Natural killer cell (primary cell): Measurements from ENCODE around the gene TFF3. TPM values are rescaled to one million over a fixed set of nuclear protein-coding genes. Genes with fewer than 3 reads are reported as not detected.

Source experiments
- ATAC-seq, 3 donors: fragments of 150-1000 bp in 2 of 3; fragments of 200-7000 bp in 1 of 3; cut with Tn5 transposase; 1 replicate in 1 of 3; 2 replicates in 2 of 3; pipeline ENCODE4 v1.10.0; 2021; ENCODE audit warnings: mild to moderate bottlenecking in 2 of 3, moderate library complexity in 2 of 3
- DNase-seq, 2 donors: peaks; one replicate each; pipeline versions ENCODE4 v3.0.0 to v3.0.0-alpha.2; 2013 to 2021; ENCODE audit warnings: mixed read lengths in 1 of 2
- H3K27ac ChIP-seq: one replicate; pipeline ENCODE4 v1.5.1; 2013; ENCODE audit warnings: mild to moderate bottlenecking, low read length
- H3K27me3 ChIP-seq: one replicate; pipeline ENCODE4 v1.6.1; 2013; ENCODE audit warnings: low read length; ENCODE audit not compliant: control insufficient read depth, insufficient read depth
- H3K36me3 ChIP-seq: one replicate; pipeline ENCODE4 v1.6.1; 2013; ENCODE audit warnings: low read length; ENCODE audit not compliant: control insufficient read depth, insufficient read depth
- H3K4me1 ChIP-seq: one replicate; pipeline ENCODE4 v1.6.1; 2013; ENCODE audit warnings: low read length; ENCODE audit not compliant: control insufficient read depth, insufficient read depth
- H3K4me3 ChIP-seq: one replicate; pipeline ENCODE4 v1.5.1; 2013; ENCODE audit warnings: low read length
- H3K9me3 ChIP-seq: one replicate; pipeline ENCODE4 v1.6.1; 2013; ENCODE audit warnings: low read length; ENCODE audit not compliant: control insufficient read depth, insufficient read depth
- H3K27ac Mint-ChIP-seq, 2 donors: one replicate each; pipeline ENCODE4 v1.8.0; 2022; ENCODE audit warnings: mild to moderate bottlenecking in 2 of 2, mixed read lengths in 2 of 2, moderate library complexity in 1 of 2
- H3K27me3 Mint-ChIP-seq, 2 donors: one replicate each; pipeline ENCODE4 v1.8.0; 2022; ENCODE audit warnings: low read depth in 2 of 2, mixed read lengths in 2 of 2
- H3K36me3 Mint-ChIP-seq: one replicate; pipeline ENCODE4 v1.8.0; 2022; ENCODE audit warnings: mixed read lengths
- H3K4me1 Mint-ChIP-seq, 2 donors: one replicate each; pipeline ENCODE4 v1.8.0; 2022; ENCODE audit warnings: mixed read lengths in 2 of 2
- H3K4me3 Mint-ChIP-seq: one replicate; pipeline ENCODE4 v1.8.0; 2022; ENCODE audit warnings: mild to moderate bottlenecking, moderate library complexity, mixed read lengths
- H3K9me3 Mint-ChIP-seq, 2 donors: one replicate each; pipeline ENCODE4 v1.8.0; 2022; ENCODE audit warnings: mixed read lengths in 2 of 2
- CTCF ChIP-seq: fragments of 200-600 bp; IDR thresholded peaks from one replicate; pipeline ENCODE4 v1.8.0; 2022; ENCODE audit warnings: antibody characterized with exemption
- WGBS: methylation state at CpG from one replicate; pipeline ENCODE4 v1.1.7; 2013; ENCODE audit warnings: missing lambda C conversion rate; ENCODE audit not compliant: insufficient coverage; 5-methylcytosine and 5-hydroxymethylcytosine counted together
- intact Hi-C: fragments of 100-400 bp; cut with micrococcal nuclease; formaldehyde crosslinking; loops from one replicate; pipeline ENCODE4 v1.14.2; 2022
- total RNA-seq, 4 donors: library from RNA; stranded (reverse); fragments of 120-200 nt in 1 of 4; gene quantifications; one replicate each; pipeline versions ENCODE4 v1.2.3 to v1.2.4, GENCODE V29; 2013 to 2022

The TFF3 gene
- total RNA-seq, 3 donors from 2014 or later (not counting 1 experiment from before 2014, with no cell fraction given): not detected

- Mint-ChIP-seq H3K4me1 (no peaks in the 10 kb centered on the region), H3K27ac (no peak overlapping the region), H3K9me3 (no peaks in the 10 kb centered on the region), H3K36me3 (no peaks in the 10 kb centered on the region), H3K4me3 (no peak overlapping the region), H3K27me3 (no peaks in the 10 kb centered on the region)
- TF ChIP-seq CTCF: no peak
- intact Hi-C loops: no loop called here
- Histone ChIP-seq H3K4me1 (no peaks in the 10 kb centered on the region), H3K4me3 (no peak overlapping the region), H3K27me3 (no peaks in the 10 kb centered on the region), H3K36me3 (peaks cover 17% of the 10 kb centered on the region), H3K27ac (no peak overlapping the region), H3K9me3 (no peaks in the 10 kb centered on the region)
- WGBS: 84% methylated on average over 17 of the region's 17 CpGs
- no peak for ATAC-seq
- DNase-seq: no peak
Measured at GRCh38 chr21:42276526-42277154, 38.6 kb downstream of the TFF3 start.

- Mint-ChIP-seq H3K4me1 (peaks cover 0 to 2% of the 10 kb centered on the region in 2 donors), H3K36me3 (no peaks in the 10 kb centered on the region), H3K9me3 (no peaks in the 10 kb centered on the region), H3K27me3 (no peaks in the 10 kb centered on the region), H3K4me3 (no peak overlapping the region), H3K27ac (no peak overlapping the region)
- ATAC-seq: no peak
- no peak for TF ChIP-seq CTCF
- DNase-seq: no peak
- no peaks in the 10 kb centered on the region for H3K4me1 ChIP-seq
- H3K27me3 ChIP-seq: no peaks in the 10 kb centered on the region
- intact Hi-C loops: no loop called here
- H3K4me3 ChIP-seq: no peak overlapping the region
- H3K36me3 ChIP-seq: peaks cover 16% of the 10 kb centered on the region
- 94% methylated on average over 13 of the region's 13 CpGs for WGBS
- no peaks in the 10 kb centered on the region for H3K9me3 ChIP-seq
- H3K27ac ChIP-seq: no peak overlapping the region
Measured at GRCh38 chr21:42276076-42276475, 39.1 kb downstream of the TFF3 start.

- Mint-ChIP-seq H3K9me3 (no peaks in the 10 kb centered on the region), H3K27ac (no peak overlapping the region), H3K4me3 (no peak overlapping the region), H3K36me3 (no peaks in the 10 kb centered on the region), H3K27me3 (peaks cover 0 to under 1% of the 10 kb centered on the region in 2 donors), H3K4me1 (peaks cover 0 to 11% of the 10 kb centered on the region in 2 donors)
- Histone ChIP-seq H3K4me1 (peaks cover 13% of the 10 kb centered on the region), H3K36me3 (peaks cover 14% of the 10 kb centered on the region), H3K4me3 (no peak overlapping the region), H3K9me3 (no peaks in the 10 kb centered on the region), H3K27me3 (no peaks in the 10 kb centered on the region), H3K27ac (no peak overlapping the region)
- 95% methylated on average over 29 of the region's 29 CpGs for WGBS
- TF ChIP-seq CTCF: no peak
- ATAC-seq: no peak
- intact Hi-C loops: no loop called here
- no peak for DNase-seq
Measured at GRCh38 chr21:42272984-42273600, 42.1 kb downstream of the TFF3 start.
